ENCODE measurements around the gene UNC119B.

DNA sequence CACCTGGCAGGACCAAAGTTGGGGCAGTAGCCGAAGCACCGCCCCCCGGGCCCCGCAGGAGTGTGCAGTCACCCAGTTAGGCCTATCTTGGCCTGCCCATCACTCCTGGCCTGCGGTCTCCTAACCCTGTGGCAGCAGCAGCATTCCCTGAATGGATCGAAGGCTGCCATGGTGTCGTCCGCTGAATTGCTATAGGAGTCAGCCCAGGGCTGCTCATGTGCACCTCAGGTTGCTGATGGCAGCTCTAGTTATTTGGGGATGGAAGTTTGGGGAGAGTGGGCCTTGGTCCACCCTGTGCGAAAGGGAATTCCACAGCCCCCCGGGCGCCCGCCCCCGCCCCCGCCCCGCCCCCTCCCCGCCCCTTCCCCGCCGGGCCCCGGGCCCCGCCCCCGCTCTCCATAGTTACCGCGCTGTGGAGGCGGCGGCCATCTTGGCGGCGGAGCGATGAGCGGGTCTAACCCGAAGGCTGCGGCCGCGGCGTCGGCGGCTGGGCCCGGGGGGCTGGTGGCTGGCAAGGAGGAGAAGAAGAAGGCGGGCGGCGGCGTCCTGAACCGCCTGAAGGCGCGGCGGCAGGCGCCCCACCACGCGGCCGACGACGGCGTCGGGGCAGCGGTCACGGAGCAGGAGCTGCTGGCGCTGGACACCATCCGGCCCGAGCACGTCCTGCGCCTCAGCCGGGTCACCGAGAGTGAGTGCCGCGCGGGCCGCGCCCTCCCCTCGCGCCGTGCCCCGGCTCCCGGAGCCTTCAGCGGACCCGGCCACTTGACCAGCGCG is at the start of gene UNC119B:
- TF ChIP-seq, protein P1, sequence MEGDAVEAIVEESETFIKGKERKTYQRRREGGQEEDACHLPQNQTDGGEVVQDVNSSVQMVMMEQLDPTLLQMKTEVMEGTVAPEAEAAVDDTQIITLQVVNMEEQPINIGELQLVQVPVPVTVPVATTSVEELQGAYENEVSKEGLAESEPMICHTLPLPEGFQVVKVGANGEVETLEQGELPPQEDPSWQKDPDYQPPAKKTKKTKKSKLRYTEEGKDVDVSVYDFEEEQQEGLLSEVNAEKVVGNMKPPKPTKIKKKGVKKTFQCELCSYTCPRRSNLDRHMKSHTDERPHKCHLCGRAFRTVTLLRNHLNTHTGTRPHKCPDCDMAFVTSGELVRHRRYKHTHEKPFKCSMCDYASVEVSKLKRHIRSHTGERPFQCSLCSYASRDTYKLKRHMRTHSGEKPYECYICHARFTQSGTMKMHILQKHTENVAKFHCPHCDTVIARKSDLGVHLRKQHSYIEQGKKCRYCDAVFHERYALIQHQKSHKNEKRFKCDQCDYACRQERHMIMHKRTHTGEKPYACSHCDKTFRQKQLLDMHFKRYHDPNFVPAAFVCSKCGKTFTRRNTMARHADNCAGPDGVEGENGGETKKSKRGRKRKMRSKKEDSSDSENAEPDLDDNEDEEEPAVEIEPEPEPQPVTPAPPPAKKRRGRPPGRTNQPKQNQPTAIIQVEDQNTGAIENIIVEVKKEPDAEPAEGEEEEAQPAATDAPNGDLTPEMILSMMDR (IDR thresholded peaks at IDR 0.05 in 4 of 5, conservative IDR thresholded peaks at IDR 0.05 in 1 of 5) = peak in 1 of 5 experiments; percentile 24
- peak; percentile 20 to 41 for TF ChIP-seq POLR2A (IDR thresholded peaks at IDR 0.05)
